ENCODE measurements around the gene AKNA.

GRCh38 chr9:114421147-114421546 is 33.4 kb upstream of the AKNA start:
- no peak for TF ChIP-seq CTCF (IDR thresholded peaks at IDR 0.05; ENCODE audit: poor library complexity)
- no peak for TF ChIP-seq EZH2 (IDR thresholded peaks at IDR 0.05; ENCODE audit: borderline replicate concordance)
- TF ChIP-seq EZH2phosphoT487 (IDR thresholded peaks at IDR 0.05; ENCODE audit: low read depth, severe bottlenecking, unreplicated experiment): no peak

Data from hepatocyte (in vitro differentiated cells).